A673 (cell line): Measurements from ENCODE around the gene TPK1.

Experiments used
- CTCF ChIP-seq: fragments of 300-800, 200-600 bp; sonication (generic); conservative IDR thresholded peaks from 2 replicates; pipeline ENCODE4 v1.5.1; 2017; ENCODE audit warnings: low read depth, mild to moderate bottlenecking, antibody characterized with exemption, low read length, moderate library complexity, mixed read lengths
- EZH2 ChIP-seq: fragments of 200-600 bp; sonication (generic); IDR thresholded peaks from 2 replicates; pipeline ENCODE4 v1.6.1; 2017; ENCODE audit warnings: borderline replicate concordance, low read depth, mild to moderate bottlenecking, mixed read lengths, antibody characterized with exemption, low read length; ENCODE audit not compliant: poor library complexity, severe bottlenecking

GRCh38 chr7:144786079-144786478 is 49.8 kb downstream of the TPK1 start:
- no peak for TF ChIP-seq EZH2
- no peak for TF ChIP-seq CTCF
